Right renal pelvis (tissue), 4 donors: Measurements from ENCODE around the gene FABP2. TPM values are rescaled to one million over a fixed set of nuclear protein-coding genes. Genes with fewer than 3 reads are reported as not detected.

Source experiments
- DNase-seq, 4 donors: peaks; one replicate each; pipeline ENCODE4 v3.0.0-alpha.2; 2013; ENCODE audit warnings: low read depth in 4 of 4, low spot score in 3 of 4, missing footprints in 1 of 4
- polyA plus RNA-seq, 4 donors: library from polyadenylated mRNA; unstranded; fragments of 120-200 nt; gene quantifications; one replicate each; pipeline ENCODE4 v1.2.1, GENCODE V29; 2013; ENCODE audit not compliant: insufficient read length in 4 of 4

The FABP2 gene
- polyA plus RNA-seq, 4 donors: 1.1 to 1.6 (median 1.2) TPM; not detected in 1

DNA sequence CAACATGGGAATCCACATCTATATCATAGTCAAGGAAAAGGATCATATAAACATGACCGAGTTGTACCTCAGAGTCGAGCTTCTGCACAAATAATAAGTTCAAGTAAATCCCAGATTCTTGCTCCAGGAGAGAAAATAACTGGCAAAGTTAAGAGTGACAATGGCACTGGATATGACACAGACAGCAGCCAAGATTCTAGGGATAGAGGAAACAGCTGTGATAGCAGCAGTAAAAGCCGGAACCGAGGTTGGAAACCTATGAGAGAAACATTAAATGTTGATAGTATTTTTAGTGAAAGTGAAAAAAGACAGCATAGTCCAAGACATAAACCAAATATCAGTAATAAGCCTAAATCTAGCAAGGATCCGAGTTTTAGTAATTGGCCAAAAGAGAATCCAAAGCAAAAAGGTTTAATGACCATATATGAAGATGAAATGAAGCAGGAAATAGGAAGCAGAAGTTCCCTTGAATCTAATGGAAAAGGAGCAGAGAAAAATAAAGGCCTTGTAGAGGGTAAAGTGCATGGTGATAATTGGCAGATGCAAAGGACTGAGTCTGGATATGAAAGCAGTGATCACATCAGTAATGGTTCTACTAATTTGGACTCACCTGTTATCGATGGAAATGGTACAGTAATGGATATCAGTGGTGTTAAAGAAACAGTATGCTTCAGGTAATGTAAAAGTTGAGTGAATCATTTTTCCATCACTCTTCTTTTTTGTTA, 50.4 kb downstream of the FABP2 start:
- DNase-seq: no peak

DNA sequence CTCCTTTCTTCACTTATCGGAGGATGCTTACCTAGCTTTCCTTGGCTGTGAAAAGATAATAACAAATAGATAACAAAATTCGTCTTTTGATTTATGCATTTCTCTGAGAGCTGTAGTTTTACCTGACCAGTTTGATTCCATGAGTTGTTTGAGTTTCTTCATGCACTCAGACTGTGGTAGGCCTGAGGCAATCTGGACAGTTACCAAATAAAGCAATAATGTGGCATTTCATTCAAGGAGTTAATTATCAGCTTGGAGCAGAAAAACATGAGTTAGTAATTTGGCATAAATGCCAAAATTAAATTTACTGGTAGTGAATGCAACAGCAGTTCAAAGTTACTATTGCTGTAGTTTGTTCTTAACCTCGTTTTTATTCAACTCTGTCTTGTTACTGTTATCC, 53.5 kb downstream of the FABP2 start:
- DNase-seq: no peak

Other genes with a start within 250 kb of the FABP2 start
- under 1 TPM; 0.28 to 0.43 (median 0.31) TPM for gene MYOZ2, start 186.3 kb downstream of the FABP2 start, polyA plus RNA-seq
- gene USP53, start 109.4 kb downstream of the FABP2 start, polyA plus RNA-seq: 10 to 100 TPM; 37.7 to 55.8 (median 39.6) TPM